ENCODE results near the gene MAML2. TPM values are rescaled to one million over a fixed set of nuclear protein-coding genes. Genes with fewer than 3 reads are reported as not detected.
A peak's percentile ranks its signal among the peaks of the same experiment; 100 is the strongest.

MAML2 gene
- total RNA-seq, 3 donors from 2014 or later = 45.6 to 82.8 (median 68.2) TPM

GRCh38 chr11:96102664-96103078 is 240.3 kb downstream of the MAML2 start:
- TF ChIP-seq POLR2A (IDR thresholded peaks at IDR 0.05) (no peak), POLR2AphosphoS5 (IDR thresholded peaks at IDR 0.05) (no peak), CTCF (IDR thresholded peaks at IDR 0.05) (no peak)

GRCh38 chr11:96101146-96101545 is 241.8 kb downstream of the MAML2 start:
- intact Hi-C loops (cut with DNase I; ENCODE audit: low total_unique reads) = no loop called here
- H3K36me3 ChIP-seq = no peaks in the 10 kb centered on the region
- H3K27ac ChIP-seq = peak overlapping the region; percentile 52 to 95
- H3K4me3 ChIP-seq = no peak overlapping the region
- no peaks in the 10 kb centered on the region for H3K9me3 ChIP-seq
- no peak for DNase-seq (ENCODE audit: low spot score in 2 of 2)
- H3K27me3 ChIP-seq = no peaks in the 10 kb centered on the region
- H3K4me1 ChIP-seq = peaks cover 20 to 40% of the 10 kb centered on the region in 2 donors
- TF ChIP-seq POLR2AphosphoS5 (IDR thresholded peaks at IDR 0.05) (no peak), POLR2A (IDR thresholded peaks at IDR 0.05) (no peak), CTCF (IDR thresholded peaks at IDR 0.05) (no peak)

More at GRCh38 chr11:96102664-96103078, 240.3 kb downstream of the MAML2 start:
- intact Hi-C loops (cut with DNase I; ENCODE audit: low total_unique reads) = loop anchor here (2.0 kb wide), 1 partner anchor 14 kb away; no protein-coding TSS in a partner anchor
- no peak for DNase-seq (ENCODE audit: low spot score in 2 of 2)
- H3K27me3 ChIP-seq = no peaks in the 10 kb centered on the region
- H3K27ac ChIP-seq = peak overlapping the region; percentile 70 to 95
- H3K4me3 ChIP-seq = no peak overlapping the region
- peaks cover 19 to 24% of the 10 kb centered on the region in 2 donors for H3K4me1 ChIP-seq
- no peaks in the 10 kb centered on the region for H3K9me3 ChIP-seq
- no peaks in the 10 kb centered on the region for H3K36me3 ChIP-seq

GRCh38 chr11:96098511-96099241 is 244.3 kb downstream of the MAML2 start:
- Histone ChIP-seq H3K36me3 (no peaks in the 10 kb centered on the region), H3K4me1 (peaks cover 17 to 48% of the 10 kb centered on the region in 2 donors), H3K9me3 (no peaks in the 10 kb centered on the region), H3K4me3 (peak overlapping the region in 1 of 3 donors; percentile 34), H3K27ac (peak overlapping the region; percentile 95), H3K27me3 (no peaks in the 10 kb centered on the region)
- TF ChIP-seq CTCF (IDR thresholded peaks at IDR 0.05) (no peak), POLR2AphosphoS5 (IDR thresholded peaks at IDR 0.05) (peak in 2 of 3 donors; percentile 34 to 50)
- intact Hi-C loops (cut with DNase I; ENCODE audit: low total_unique reads) = no loop called here
- peak in 1 of 2 donors; percentile 65 for DNase-seq (ENCODE audit: low spot score in 2 of 2)

- Histone ChIP-seq H3K4me3 (no peak overlapping the region), H3K27me3 (no peaks in the 10 kb centered on the region), H3K27ac (peak overlapping the region; percentile 95), H3K36me3 (no peaks in the 10 kb centered on the region), H3K9me3 (no peaks in the 10 kb centered on the region), H3K4me1 (peaks cover 17 to 48% of the 10 kb centered on the region in 2 donors)
- intact Hi-C loops (cut with DNase I; ENCODE audit: low total_unique reads) = no loop called here
- TF ChIP-seq CTCF (IDR thresholded peaks at IDR 0.05) (no peak), POLR2A (IDR thresholded peaks at IDR 0.05) (no peak), POLR2AphosphoS5 (IDR thresholded peaks at IDR 0.05) (no peak)
- no peak for DNase-seq (ENCODE audit: low spot score in 2 of 2)
These were observed 245.1 kb downstream of the MAML2 start for GRCh38 chr11:96097844-96098421.

GRCh38 chr11:96096360-96096759 is 246.6 kb downstream of the MAML2 start:
- intact Hi-C loops (cut with DNase I; ENCODE audit: low total_unique reads) = no loop called here

More at GRCh38 chr11:96096360-96096759, 246.6 kb downstream of the MAML2 start:
- H3K27me3 ChIP-seq = no peaks in the 10 kb centered on the region
- no peaks in the 10 kb centered on the region for H3K36me3 ChIP-seq
- peak overlapping the region; percentile 95 for H3K27ac ChIP-seq
- H3K4me3 ChIP-seq = no peak overlapping the region
- H3K9me3 ChIP-seq = no peaks in the 10 kb centered on the region
- DNase-seq (ENCODE audit: low spot score in 2 of 2) = no peak
- no peak for TF ChIP-seq POLR2A (IDR thresholded peaks at IDR 0.05)
- no peak for TF ChIP-seq CTCF (IDR thresholded peaks at IDR 0.05)
- TF ChIP-seq POLR2AphosphoS5 (IDR thresholded peaks at IDR 0.05) = no peak
- peaks cover 15 to 43% of the 10 kb centered on the region in 2 donors for H3K4me1 ChIP-seq
